C4-2B (cell line): ENCODE data around the gene TFDP2.

Experiments used
- ZFX ChIP-seq: fragments of 450-650 bp; IDR thresholded peaks from 2 replicates; pipeline ENCODE4 v1.6.1; 2017
- TF ChIP-seq, protein P1 (sequence below): fragments of 450-650 bp; conservative IDR thresholded peaks from 2 replicates; pipeline ENCODE4 v1.5.1; 2017; ENCODE audit warnings: mild to moderate bottlenecking

DNA sequence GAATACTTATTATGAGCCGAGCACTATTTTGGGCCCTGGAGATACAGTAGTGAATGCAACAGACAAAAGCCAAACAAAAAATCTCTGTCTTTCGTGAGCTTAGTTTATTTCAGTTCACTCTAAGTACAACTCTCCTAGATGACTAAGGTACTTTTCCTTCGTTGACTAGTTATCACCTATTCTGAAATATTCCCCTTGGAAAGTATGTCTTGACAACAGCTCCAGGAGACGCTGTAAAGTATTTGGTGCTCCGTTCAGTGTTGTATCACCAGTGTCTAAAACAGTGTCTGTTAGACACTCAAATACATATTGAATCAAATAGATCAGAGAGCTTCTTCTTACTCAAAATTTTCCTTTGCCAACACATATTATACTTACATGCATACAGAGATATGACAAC lies 119.6 kb downstream of the TFDP2 start:
- TF ChIP-seq, protein P1, sequence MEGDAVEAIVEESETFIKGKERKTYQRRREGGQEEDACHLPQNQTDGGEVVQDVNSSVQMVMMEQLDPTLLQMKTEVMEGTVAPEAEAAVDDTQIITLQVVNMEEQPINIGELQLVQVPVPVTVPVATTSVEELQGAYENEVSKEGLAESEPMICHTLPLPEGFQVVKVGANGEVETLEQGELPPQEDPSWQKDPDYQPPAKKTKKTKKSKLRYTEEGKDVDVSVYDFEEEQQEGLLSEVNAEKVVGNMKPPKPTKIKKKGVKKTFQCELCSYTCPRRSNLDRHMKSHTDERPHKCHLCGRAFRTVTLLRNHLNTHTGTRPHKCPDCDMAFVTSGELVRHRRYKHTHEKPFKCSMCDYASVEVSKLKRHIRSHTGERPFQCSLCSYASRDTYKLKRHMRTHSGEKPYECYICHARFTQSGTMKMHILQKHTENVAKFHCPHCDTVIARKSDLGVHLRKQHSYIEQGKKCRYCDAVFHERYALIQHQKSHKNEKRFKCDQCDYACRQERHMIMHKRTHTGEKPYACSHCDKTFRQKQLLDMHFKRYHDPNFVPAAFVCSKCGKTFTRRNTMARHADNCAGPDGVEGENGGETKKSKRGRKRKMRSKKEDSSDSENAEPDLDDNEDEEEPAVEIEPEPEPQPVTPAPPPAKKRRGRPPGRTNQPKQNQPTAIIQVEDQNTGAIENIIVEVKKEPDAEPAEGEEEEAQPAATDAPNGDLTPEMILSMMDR, result no peak
- no peak for TF ChIP-seq ZFX
